Measurements from ENCODE around the gene CCSER2. TPM values are rescaled to one million over a fixed set of nuclear protein-coding genes. Genes with fewer than 3 reads are reported as not detected.
"Not testable (repeated sequence)": the region's sequence is repeated elsewhere in the genome, so short reads cannot be mapped to it uniquely, and the experiment has no call there.

CCSER2 gene
- total RNA-seq, 1 experiment from 2014 or later, result 28.9 TPM

- Histone ChIP-seq H3K9me3 (ENCODE audit: control insufficient read depth in 1 of 2, insufficient read depth in 1 of 2, low read depth in 1 of 2, low read length in 2 of 2) (no peaks in the 10 kb centered on the region), H3K27me3 (ENCODE audit: insufficient read depth, low read length) (no peaks in the 10 kb centered on the region), H3K27ac (ENCODE audit: low read depth, low read length) (no peak overlapping the region), H2AFZ (ENCODE audit: low read depth, low read length, poor library complexity, severe bottlenecking) (no peak overlapping the region), H3K4me3 (replicated peaks in 1 of 2; ENCODE audit: low read depth in 1 of 2, low read length in 2 of 2) (no peak overlapping the region), H3K4me2 (ENCODE audit: low read length) (no peak overlapping the region), H3K4me1 (ENCODE audit: control insufficient read depth in 1 of 2, insufficient read depth in 2 of 2, low read length in 2 of 2) (peaks cover 0 to under 1% of the 10 kb centered on the region in 2 experiments; a peak in 2 of 4 replicates), H4K20me1 (ENCODE audit: insufficient read depth) (no peaks in the 10 kb centered on the region), H3K9ac (ENCODE audit: low read length) (no peak overlapping the region), H3K9me2 (ENCODE audit: insufficient read depth) (no peaks in the 10 kb centered on the region), H3K79me2 (ENCODE audit: insufficient read depth, low read length) (no peaks in the 10 kb centered on the region), H3K36me3 (ENCODE audit: control insufficient read depth in 1 of 2, insufficient read depth in 2 of 2, low read length in 2 of 2) (no peaks in the 10 kb centered on the region)
- ChIA-PET CTCF (interaction anchor here (1.7 kb wide), 1 partner anchor 54 kb away, joined by 6 read pairs; no protein-coding TSS in a partner anchor), RAD21 (ENCODE audit: low non-redundant PET in 1 of 2, low total read pairs in 2 of 2, uncharacterized antibody in 2 of 2, unreplicated experiment in 2 of 2) (no interaction called here), POLR2A (no interaction called here)
- no peak for ATAC-seq
- BruUV-seq (replicated peaks), result no TSS peak
- TF ChIP-seq POLR2A (IDR thresholded peaks at IDR 0.05; ENCODE audit: borderline replicate concordance, extremely low read depth, insufficient read depth, insufficient read length) (no peak), TCF7L2 (IDR thresholded peaks at IDR 0.05; ENCODE audit: borderline replicate concordance, extremely low read depth, insufficient read depth, insufficient read length) (no peak), EZH2phosphoT487 (IDR thresholded peaks at IDR 0.05; ENCODE audit: borderline replicate concordance) (no peak), ZFX (IDR thresholded peaks at IDR 0.05) (no peak), ELF1 (IDR thresholded peaks at IDR 0.05; ENCODE audit: borderline replicate concordance, low read depth) (no peak), POLR2AphosphoS5 (IDR thresholded peaks at IDR 0.05; ENCODE audit: low read depth, low read length) (no peak), CBX3 (IDR thresholded peaks at IDR 0.05; ENCODE audit: low read depth) (no peak), RAD21 (IDR thresholded peaks at IDR 0.05; ENCODE audit: low read depth) (no peak), SP1 (IDR thresholded peaks at IDR 0.05; ENCODE audit: low read depth) (no peak), ZNF274 (IDR thresholded peaks at IDR 0.05; ENCODE audit: low read depth, low read length) (no peak), SRF (IDR thresholded peaks at IDR 0.05; ENCODE audit: low read depth) (no peak), EGR1 (IDR thresholded peaks at IDR 0.05; ENCODE audit: low read depth) (no peak)
- intact Hi-C loops (cut with micrococcal nuclease), result no loop called here
- DNase-seq (ENCODE audit: low read depth, low spot score), result no peak
Measured at GRCh38 chr10:84321902-84322301, 6.5 kb upstream of the CCSER2 start.

DNA sequence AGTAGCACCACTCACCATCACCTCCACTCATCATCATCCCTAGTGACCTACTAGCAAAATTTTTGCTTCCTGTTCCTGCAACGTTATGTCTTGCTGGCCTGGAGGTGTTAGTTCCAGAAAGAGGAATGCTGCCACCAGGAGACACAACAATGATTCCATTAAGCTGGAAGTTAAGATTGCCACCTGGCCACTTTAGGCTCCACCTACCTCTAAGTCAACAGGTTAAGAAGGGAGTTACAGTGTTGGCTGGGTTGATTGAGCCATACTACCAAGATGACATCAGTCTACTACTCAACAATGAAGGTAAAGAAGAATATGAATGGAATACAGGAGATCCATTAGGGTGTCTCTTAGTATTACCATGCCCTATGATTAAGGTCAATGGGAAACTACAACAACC lies 4.8 kb upstream of the CCSER2 start:
- intact Hi-C loops (cut with micrococcal nuclease); POLR2A ChIA-PET; BruUV-seq (replicated peaks); H3K27ac ChIP-seq (ENCODE audit: low read depth, low read length); H3K4me2 ChIP-seq (ENCODE audit: low read length); H3K9ac ChIP-seq (ENCODE audit: low read length); DNase-seq (ENCODE audit: low read depth, low spot score); RAD21 ChIA-PET (ENCODE audit: low non-redundant PET in 1 of 2, low total read pairs in 2 of 2, uncharacterized antibody in 2 of 2, unreplicated experiment in 2 of 2); H4K20me1 ChIP-seq (ENCODE audit: insufficient read depth); H3K9me2 ChIP-seq (ENCODE audit: insufficient read depth); H3K36me3 ChIP-seq (ENCODE audit: control insufficient read depth in 1 of 2, insufficient read depth in 2 of 2, low read length in 2 of 2); H3K4me3 ChIP-seq (replicated peaks in 1 of 2; ENCODE audit: low read depth in 1 of 2, low read length in 2 of 2); H3K9me3 ChIP-seq (ENCODE audit: control insufficient read depth in 1 of 2, insufficient read depth in 1 of 2, low read depth in 1 of 2, low read length in 2 of 2); ATAC-seq; H3K27me3 ChIP-seq (ENCODE audit: insufficient read depth, low read length); H3K79me2 ChIP-seq (ENCODE audit: insufficient read depth, low read length); H2AFZ ChIP-seq (ENCODE audit: low read depth, low read length, poor library complexity, severe bottlenecking): not testable (repeated sequence)
- H3K4me1 ChIP-seq (ENCODE audit: control insufficient read depth in 1 of 2, insufficient read depth in 2 of 2, low read length in 2 of 2), result peaks cover 8 to 14% of the 10 kb centered on the region in 2 experiments
- CTCF ChIA-PET, result interaction anchor here (1.7 kb wide), 1 partner anchor 56 kb away, joined by 6 read pairs; no protein-coding TSS in a partner anchor

DNA sequence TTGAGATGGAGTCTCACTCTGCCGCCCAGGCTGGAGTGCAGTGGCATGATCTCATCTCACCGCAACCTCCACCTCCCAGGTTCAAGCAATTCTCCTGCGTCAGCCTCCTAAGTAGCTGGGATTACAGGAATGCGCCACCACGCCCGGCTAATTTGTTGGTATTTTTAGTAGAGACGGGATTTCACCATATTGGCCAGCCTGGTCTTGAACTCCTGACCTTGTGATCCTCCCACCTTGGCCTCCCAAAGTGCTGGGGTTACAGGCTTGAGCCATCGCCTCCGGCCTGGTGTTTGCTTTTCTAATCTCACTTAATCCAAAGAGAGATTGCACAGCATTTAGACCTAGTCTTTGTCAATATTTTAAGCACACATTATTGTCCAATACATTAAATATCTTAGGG lies 1.4 kb upstream of the CCSER2 start:
- peaks cover 11 to 25% of the 10 kb centered on the region in 2 experiments for H3K4me1 ChIP-seq (ENCODE audit: control insufficient read depth in 1 of 2, insufficient read depth in 2 of 2, low read length in 2 of 2)
- POLR2A ChIA-PET, result interaction anchor here (1.6 kb wide), 1 partner anchor 8 kb away, joined by 6 read pairs; no protein-coding TSS in a partner anchor
- H3K9me2 ChIP-seq (ENCODE audit: insufficient read depth); ATAC-seq; H3K27ac ChIP-seq (ENCODE audit: low read depth, low read length); CTCF ChIA-PET; DNase-seq (ENCODE audit: low read depth, low spot score); H3K9me3 ChIP-seq (ENCODE audit: control insufficient read depth in 1 of 2, insufficient read depth in 1 of 2, low read depth in 1 of 2, low read length in 2 of 2); H3K27me3 ChIP-seq (ENCODE audit: insufficient read depth, low read length); H4K20me1 ChIP-seq (ENCODE audit: insufficient read depth); BruUV-seq (replicated peaks); RAD21 ChIA-PET (ENCODE audit: low non-redundant PET in 1 of 2, low total read pairs in 2 of 2, uncharacterized antibody in 2 of 2, unreplicated experiment in 2 of 2); H3K4me2 ChIP-seq (ENCODE audit: low read length); H3K36me3 ChIP-seq (ENCODE audit: control insufficient read depth in 1 of 2, insufficient read depth in 2 of 2, low read length in 2 of 2); H3K4me3 ChIP-seq (replicated peaks in 1 of 2; ENCODE audit: low read depth in 1 of 2, low read length in 2 of 2); H2AFZ ChIP-seq (ENCODE audit: low read depth, low read length, poor library complexity, severe bottlenecking); H3K9ac ChIP-seq (ENCODE audit: low read length): not testable (repeated sequence)
- intact Hi-C loops (cut with micrococcal nuclease), result loop anchor here (5.0 kb wide), 1 partner anchor 60 kb away; no protein-coding TSS in a partner anchor
- peaks cover 32% of the 10 kb centered on the region for H3K79me2 ChIP-seq (ENCODE audit: insufficient read depth, low read length)
